Left forelimb (tissue), 1 donor: ENCODE results near the gene PATJ.
"Not testable (repeated sequence)": the region's sequence is repeated elsewhere in the genome, so short reads cannot be mapped to it uniquely, and the experiment has no call there.

Experiments
- DNase-seq: peaks from one replicate; pipeline ENCODE4 v3.0.0-alpha.2; 2018; ENCODE audit warnings: low spot score

PATJ gene, protein sequence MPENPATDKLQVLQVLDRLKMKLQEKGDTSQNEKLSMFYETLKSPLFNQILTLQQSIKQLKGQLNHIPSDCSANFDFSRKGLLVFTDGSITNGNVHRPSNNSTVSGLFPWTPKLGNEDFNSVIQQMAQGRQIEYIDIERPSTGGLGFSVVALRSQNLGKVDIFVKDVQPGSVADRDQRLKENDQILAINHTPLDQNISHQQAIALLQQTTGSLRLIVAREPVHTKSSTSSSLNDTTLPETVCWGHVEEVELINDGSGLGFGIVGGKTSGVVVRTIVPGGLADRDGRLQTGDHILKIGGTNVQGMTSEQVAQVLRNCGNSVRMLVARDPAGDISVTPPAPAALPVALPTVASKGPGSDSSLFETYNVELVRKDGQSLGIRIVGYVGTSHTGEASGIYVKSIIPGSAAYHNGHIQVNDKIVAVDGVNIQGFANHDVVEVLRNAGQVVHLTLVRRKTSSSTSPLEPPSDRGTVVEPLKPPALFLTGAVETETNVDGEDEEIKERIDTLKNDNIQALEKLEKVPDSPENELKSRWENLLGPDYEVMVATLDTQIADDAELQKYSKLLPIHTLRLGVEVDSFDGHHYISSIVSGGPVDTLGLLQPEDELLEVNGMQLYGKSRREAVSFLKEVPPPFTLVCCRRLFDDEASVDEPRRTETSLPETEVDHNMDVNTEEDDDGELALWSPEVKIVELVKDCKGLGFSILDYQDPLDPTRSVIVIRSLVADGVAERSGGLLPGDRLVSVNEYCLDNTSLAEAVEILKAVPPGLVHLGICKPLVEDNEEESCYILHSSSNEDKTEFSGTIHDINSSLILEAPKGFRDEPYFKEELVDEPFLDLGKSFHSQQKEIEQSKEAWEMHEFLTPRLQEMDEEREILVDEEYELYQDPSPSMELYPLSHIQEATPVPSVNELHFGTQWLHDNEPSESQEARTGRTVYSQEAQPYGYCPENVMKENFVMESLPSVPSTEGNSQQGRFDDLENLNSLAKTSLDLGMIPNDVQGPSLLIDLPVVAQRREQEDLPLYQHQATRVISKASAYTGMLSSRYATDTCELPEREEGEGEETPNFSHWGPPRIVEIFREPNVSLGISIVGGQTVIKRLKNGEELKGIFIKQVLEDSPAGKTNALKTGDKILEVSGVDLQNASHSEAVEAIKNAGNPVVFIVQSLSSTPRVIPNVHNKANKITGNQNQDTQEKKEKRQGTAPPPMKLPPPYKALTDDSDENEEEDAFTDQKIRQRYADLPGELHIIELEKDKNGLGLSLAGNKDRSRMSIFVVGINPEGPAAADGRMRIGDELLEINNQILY (N-terminal part only)

DNA sequence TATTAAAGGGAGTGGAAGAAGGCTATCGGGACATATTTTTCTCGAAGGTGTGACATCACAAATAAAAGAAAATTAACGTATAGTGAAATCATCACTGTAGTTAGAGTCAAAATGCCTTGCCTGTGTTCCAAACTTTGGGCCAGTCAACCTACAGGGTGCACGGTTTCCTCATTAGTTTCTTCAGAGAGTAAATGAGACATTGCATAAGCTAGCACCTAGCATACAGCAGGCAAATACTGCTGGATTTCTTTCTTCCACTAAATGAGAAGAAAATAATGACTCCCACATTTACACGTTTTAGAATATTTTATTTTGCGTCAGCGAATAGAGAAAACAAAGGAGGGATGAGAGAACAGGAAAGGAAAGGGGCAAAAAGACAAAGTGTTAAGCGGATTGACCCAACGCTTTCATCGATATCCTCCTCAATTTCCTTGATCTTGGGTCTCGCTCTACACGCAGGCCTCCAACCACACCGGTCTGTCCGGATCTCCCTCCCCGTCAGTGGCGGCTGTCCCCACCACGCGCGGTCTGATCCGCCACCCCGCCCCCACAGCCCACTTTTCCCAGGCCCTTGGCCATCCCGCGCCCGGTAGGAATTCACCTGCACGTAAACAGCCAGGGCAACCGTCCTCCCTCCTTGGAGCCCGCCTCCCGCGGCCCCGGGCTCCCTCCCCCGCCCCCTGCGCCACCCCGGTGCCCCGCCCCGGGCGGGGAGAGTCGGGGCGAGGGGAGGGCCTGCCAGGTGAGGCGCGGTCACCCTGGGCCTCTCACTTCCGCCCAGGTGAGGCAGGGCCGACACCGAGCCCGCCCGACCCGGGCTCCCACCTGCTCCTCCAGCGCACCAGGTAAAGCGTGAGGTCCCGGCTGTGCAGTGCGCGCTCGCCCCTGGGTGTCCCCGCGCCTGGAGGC, at the start of gene PATJ:
TSS of gene PATJ (plus strand) at position 770 of the 909 bp plus-strand sequence. CDS start 20,413 bp downstream, outside the sequence.
- peak; percentile 76 for DNase-seq

DNA sequence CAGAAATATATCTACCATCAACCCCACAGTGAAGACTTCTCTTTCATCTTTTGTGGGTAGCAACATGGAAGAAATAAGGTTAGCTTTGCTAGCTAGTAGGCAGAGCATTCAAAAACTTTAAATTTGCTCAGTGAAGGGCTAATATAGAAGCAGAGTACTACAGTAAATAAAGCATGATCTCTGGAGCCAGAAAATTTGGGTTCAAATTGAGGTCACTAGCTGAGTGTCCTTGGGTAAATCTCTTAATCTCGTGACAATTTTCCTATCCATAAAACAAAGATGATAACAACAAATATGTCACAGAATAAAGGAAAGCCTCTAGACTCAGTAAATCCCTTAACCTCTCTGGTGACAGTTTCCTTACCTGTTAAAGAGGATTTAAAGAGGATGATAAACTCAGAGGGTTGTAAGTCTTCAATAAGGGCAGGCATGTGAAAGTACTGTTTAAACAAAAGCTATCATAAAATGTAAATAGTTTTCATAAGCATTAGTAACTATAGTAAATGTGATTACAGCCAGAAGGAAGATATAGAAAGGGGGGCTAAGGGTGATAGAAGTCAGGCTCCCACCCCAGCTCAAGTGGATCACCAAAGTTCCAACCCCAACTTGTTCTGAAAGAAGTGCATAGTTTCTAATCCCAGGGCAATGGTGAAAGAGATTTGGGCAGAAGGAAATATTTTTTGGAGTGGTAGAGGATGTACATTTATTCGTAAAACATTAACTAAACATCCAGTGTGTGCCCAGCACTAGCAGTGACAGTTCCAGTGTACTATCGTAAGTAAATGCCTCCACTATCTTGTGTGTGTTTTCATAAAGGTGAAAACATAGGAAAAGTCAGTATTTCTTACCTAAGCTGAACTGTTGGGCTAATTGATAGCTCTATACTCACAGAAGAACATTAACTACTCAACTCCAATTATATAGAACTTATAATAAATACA, 42.1 kb upstream of the PATJ start:
- no peak for DNase-seq

DNA sequence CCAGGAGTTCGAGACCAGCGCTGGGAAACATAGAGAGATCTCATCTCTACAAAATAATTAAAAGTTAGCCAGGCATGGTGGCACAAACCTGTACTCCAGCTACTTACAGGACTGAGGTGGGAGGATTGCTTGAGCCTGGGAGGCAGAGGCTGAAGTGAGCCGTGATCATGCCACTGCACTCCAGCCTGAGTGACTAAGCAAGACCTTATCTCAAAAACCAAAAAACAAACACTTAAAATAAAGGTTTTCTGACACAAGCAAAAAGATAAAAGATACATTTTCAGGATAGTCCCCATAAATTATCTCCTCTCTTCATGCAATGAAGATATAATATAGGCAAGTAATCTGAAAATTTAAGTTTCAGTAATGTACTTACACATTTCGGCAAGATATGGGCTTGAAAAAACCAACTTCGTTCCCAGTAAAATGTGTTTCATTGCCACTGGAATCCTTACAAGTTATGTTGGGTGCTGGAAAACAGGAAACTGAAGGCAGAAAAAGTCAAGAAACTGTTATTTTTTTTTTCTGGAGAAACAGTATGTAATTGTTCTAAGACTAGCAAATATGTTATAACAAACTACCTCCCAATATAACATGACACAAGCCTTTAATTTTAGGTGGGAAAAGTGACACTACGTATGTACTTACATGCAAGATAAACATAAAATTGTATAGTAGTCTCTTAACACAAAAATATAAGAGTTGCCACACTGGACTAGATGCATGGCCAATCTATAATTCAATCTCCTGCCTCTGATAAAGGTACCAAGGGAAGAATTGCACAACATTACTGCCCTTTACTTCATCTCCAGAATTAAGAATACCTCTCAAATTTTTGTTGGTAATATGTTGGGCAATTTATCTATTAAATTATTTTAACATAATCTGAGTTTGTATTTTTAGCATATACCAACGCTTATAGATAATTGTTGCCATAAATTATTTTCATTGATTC, 33.0 kb upstream of the PATJ start:
- no peak for DNase-seq

DNA sequence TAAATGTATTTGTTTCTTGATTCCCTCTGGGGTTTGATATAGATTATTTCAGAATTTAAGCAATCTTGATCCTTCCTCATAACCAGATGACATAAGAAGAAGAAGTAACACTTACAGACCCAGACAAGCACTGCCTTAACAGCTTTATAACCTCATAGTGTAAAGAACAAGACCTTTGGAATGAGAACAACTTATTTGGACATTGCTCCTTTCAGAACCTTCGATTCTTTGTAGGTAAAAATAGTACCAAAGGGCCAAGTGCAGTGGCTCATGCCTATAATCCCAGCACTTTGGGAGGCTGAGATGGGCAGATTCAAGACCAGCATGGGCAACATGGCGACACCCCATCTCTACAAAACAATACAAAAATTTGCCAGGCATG, 32.4 kb upstream of the PATJ start:
- DNase-seq = no peak

DNA sequence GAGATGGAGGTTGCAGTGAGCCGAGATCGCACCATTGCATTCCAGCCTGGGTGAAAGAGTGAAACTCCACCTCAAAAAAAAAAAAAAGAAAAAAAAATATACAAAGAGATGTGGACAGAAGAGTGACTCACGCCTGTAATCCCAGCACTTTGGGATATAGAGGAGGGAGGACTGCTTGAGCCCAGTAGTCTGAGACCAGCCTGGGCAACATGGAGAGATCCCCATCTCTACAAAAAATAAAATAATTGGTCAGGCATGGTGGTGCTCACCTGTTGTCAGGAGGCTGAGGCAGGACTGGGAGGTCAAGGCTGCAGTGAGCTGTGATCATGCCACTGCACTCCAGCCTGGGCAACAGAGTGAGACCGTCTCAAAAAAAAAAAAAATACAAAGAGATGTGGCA, 31.0 kb upstream of the PATJ start:
- DNase-seq = not testable (repeated sequence)

DNA sequence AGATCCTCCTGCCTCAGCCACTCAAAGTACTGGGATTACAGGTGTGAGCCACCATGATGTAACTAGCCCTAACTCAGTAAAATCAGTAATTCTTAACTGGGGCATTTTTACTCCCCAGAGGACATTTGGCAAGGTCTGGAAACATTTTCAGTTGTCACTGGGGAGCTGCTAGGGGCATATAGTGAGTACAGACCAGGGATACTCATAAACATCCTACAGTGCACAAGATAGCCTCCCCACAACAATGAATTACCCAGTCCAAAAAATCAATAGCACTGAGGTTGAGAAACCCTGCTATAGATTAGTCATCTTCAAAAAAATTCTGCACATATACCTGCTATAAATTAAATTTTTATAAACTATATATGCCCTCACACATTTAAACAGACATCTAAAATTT, 30.3 kb upstream of the PATJ start:
- DNase-seq = no peak

DNA sequence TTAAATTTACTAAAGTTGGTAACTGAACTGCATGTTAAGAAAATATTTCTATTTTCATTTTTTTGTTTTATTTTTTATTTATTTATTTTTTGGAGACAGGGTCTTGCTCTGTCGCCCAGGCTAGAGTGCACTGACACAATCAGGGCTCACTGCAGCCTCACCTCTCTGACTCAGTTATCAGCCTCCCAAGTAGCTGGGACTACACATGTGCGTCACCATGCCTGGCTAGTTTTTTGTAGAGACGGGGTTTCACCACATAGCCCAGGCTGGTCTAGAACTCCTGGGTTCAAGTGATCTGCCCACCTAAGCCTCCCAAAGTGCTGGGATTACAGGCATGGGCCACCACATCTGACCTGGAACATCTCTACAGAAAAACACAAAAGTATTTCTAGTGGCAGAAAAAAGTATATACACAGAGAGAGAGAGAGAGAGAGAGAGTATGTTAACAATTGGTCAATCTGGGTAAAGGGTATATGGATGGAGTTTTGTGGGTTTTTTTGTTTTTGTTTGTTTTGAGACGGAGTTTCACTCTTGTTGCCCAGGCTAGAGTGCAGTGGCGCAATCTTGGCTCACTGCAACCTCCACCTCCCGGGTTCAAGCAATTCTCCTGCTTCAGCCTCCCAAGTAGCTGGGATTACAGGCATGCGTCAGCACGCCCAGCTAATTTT, 23.1 kb upstream of the PATJ start:
- DNase-seq = not testable (repeated sequence)

DNA sequence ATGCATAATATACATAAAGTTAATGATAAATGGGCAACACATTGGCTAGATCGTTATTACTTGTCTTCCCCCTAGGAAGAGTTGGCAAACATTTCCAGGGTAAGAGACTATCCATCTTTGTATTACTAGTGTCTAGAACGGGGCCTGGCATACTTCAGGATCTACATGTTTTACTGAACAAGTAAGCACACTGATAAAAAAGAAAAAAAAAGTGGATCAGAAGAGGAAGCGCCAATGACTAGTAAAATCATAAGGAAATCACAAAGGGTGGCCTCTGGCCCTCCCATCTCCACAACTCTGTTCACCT, 17.8 kb upstream of the PATJ start:
- no peak for DNase-seq

DNA sequence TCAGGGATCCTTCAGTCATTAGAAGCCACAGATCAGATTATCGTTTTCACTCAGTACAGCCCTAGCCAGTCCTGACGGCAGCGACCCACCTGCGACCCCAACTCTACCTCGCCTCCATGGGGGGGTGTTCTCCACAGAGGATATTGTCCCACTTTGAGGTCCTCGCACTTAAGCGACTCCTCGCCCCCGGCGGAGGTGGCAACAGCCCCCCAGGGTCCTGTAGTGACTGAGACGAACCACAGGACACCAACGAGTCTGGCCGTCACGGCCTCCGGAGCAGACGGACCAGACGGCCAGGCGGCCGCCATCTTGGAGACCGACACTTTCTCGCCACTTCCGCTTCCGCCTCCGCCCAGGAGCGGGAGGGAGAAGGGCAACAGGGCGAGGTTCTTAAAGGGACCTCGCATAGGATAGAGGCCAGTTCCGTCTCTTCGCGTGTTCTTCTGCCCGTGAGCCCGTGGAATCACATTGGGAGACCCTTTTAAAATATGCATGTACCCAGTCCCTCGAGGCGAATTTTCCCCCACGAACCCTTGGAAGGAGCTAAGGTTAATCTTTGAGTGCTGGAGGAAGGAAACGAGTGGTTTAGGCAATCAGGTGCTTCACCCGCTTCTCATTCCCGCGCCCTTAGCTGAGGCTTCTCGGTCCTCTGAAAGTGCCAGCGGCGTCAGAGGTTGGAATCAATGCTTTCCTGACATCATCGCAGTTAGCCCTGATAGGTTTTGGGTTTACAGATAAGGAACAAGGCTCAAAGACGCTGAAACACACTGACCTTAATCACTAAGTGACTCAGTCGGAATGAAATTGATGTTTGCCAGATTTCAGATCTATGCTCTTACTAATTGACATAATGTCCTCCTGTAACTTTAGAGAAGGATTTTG, 17.2 kb upstream of the PATJ start, which contains the start of gene TM2D1:
TSS of gene TM2D1 (minus strand) at position 329 of the 882 bp plus-strand sequence. CDS start at position 308, 21 bp downstream.
- DNase-seq = peak; percentile 92

DNA sequence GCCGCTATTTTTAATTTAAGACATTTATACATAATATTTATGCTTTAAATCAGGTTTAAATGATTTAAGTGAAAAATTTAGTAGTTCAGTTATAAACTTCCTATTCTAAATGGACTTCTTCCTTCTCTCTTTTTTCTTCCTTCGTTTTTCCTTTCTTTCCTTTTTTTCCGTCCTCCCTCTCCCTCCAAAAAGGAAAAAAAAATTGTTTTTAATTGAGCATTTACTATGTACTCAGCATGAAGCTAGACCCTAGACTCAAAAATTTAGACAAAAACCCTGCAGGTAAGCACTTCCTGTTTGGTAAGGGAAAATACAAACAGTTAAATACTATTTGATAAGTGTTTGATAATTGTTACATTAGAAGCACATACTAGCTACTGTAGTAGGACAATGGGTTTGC, 14.7 kb upstream of the PATJ start:
- DNase-seq = no peak

DNA sequence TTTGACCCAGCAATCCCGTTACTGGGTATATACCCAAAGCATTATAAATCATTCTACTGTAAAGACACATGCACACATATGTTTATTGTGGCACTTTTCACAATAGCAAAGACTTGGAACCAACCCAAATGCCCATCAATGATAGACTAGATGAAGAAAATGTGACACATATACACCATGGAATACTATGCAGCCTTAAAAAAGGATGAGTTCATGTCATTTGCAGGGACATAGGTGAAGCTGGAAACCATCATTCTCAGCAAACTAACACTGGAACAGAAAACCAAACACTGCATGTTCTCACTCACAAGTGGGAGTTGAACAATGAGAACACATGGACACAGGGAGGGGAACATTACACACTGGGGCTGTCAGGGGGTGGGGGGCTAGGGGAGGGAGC, 11.6 kb upstream of the PATJ start:
- DNase-seq = not testable (repeated sequence)

DNA sequence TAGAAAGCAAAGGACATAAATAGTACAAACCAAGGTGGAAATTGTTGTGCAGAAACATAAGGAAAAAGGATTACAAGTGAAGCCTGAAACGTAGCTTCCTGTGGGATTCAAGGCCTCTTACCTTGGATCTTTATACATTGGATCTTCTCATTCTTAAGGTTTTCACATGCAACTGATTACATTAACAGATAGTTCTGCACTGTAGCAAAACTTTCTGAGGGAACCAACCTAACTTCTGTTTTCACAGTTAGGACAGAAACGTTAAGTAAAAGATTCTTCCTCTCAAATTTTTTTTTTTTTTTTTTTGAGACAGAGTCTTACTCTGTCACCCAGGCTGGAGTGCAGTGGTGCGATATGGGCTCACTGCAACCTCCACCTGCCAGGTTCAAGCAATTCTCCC, 9.6 kb upstream of the PATJ start:
- DNase-seq = no peak

DNA sequence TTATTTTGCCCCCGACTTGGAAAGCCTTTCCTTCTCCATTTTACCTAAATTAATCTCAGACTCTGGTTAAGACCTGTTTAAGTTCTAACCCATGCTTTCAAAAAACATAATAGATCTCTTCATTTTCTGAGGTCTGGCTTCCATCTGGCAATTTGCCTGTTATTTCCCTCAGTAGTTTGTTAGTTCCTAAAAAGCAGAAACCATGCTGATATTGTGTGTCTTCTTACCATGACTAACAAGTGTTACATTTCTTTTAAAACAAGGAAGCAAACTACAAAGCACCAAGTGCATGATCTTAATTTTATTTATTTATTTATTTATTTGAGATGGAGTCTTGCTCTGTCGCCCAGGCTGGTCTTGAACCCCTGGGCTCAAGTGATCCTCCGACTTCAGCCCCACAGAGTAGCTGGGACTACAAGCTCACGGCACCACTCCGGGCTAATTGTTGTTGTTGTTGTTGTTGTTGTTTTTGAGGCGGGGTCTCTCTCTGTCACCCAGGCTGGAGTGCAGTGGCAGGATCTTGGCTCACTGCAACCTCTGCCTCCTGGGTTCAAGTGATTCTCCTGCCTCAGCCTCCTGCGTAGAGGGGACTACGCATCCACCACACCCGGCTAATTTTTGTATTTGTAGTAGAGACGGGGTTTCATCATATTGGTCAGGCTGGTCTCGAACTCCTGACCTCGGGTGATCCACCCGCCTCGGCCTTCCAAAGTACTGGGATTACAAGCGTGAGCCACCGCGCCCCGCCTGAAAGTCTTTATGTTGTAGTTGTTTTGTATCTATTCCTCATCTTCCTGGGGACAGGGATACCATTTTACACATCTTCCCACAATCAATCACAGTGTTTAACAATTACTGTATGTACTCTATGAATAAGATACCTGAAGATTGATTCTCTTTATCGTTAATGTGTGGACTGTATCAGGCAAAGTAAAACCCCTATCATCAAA, 1.3 kb upstream of the PATJ start:
- DNase-seq = no peak

DNA sequence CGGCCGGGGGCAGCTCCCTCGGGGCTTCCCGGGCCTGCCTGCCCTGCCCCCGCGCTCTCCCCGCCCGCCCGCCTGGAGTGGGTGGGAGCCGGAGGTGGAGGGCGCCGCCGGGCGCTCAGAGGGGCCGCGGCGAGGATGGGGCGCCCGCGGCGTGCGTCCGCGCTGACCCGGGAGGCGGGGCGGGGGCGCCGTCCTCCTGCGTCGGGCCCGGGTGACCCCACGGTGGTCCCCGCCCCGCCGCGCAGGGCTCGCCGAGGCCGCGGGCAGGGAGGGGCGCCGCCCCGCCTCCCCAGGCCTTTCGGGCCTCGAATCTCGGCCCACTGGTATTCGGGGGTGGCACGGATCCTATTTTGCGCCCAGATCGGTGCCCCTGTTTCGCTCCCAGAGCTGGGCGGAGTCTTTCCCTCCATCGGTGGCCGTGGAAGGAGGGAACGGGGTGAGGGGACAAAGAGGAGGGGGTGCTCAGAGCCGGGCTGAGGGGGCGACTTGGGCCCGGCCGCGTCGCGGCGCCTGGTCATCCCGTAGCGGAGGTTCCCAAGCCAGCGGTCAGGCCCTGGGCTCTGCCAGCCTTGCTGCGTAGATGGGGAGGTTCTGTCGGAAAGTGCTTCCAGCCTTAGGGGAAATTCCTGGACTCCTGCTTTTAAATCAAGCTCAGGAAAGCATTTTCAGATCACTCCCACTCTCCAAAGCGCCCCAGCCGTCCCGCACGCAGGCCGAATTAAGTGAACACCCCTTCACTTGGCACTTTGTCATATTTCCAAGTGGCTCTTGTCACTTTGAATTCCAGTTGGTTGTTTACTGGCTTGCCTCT, 545 bp downstream of the PATJ start:
- peak; percentile 81 for DNase-seq

DNA sequence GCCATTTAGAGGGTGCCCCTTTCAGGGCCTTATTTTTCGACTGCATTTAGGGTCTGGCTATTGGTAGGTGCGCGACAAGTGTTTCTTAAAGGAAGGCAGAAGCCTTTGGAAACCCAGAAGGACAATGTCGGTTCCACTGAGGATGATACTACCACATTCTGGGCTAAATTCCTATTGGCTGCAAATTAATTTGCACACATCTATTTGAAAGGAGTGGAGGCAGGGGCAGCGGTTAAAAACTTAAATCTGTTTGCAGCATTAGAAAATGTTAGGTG, 1.1 kb downstream of the PATJ start:
- DNase-seq = no peak
